ENCODE measurements around the gene SHH. TPM values are rescaled to one million over a fixed set of nuclear protein-coding genes. Genes with fewer than 3 reads are reported as not detected.

SHH gene
- total RNA-seq, 3 donors from 2014 or later, result 2.4 to 9.6 (median 6.6) TPM

- intact Hi-C loops (cut with DNase I, micrococcal nuclease), result loop anchor here (10.0 kb wide), 2 partner anchors 158 to 168 kb away; no protein-coding TSS in a partner anchor
- Histone ChIP-seq H3K4me1 (ENCODE audit: low read depth) (peaks cover 7% of the 10 kb centered on the region), H3K4me3 (no peak overlapping the region), H3K36me3 (ENCODE audit: low read depth) (peaks cover 10% of the 10 kb centered on the region), H3K9me3 (no peaks in the 10 kb centered on the region)
- no peak for ATAC-seq
- DNase-seq, result no peak
- TF ChIP-seq CTCF (IDR thresholded peaks at IDR 0.05), result no peak
Observed at GRCh38 chr7:155762655-155763054, 49.6 kb downstream of the SHH start.

- Histone ChIP-seq H3K36me3 (ENCODE audit: low read depth) (peaks cover 10% of the 10 kb centered on the region), H3K9me3 (no peaks in the 10 kb centered on the region), H3K4me1 (ENCODE audit: low read depth) (peaks cover 7% of the 10 kb centered on the region), H3K4me3 (no peak overlapping the region)
- no peak for ATAC-seq
- TF ChIP-seq CTCF (IDR thresholded peaks at IDR 0.05), result no peak
- no peak for DNase-seq
- intact Hi-C loops (cut with DNase I, micrococcal nuclease), result loop anchor here (10.0 kb wide), 2 partner anchors 157 to 167 kb away; no protein-coding TSS in a partner anchor
Observed at GRCh38 chr7:155762036-155762435, 50.2 kb downstream of the SHH start.

- no peak for DNase-seq
- peaks cover 10% of the 10 kb centered on the region for H3K36me3 ChIP-seq (ENCODE audit: low read depth)
- no peak for TF ChIP-seq CTCF (IDR thresholded peaks at IDR 0.05)
Observed at GRCh38 chr7:155761162-155761561, 51.1 kb downstream of the SHH start.

GRCh38 chr7:155759740-155760430 lies 52.4 kb downstream of the SHH start:
- no peak for TF ChIP-seq CTCF (IDR thresholded peaks at IDR 0.05)
- intact Hi-C loops (cut with DNase I, micrococcal nuclease), result loop anchor here (10.0 kb wide), 2 partner anchors 155 to 165 kb away; no protein-coding TSS in a partner anchor
- H3K4me1 ChIP-seq (ENCODE audit: low read depth), result peaks cover 7% of the 10 kb centered on the region
- H3K4me3 ChIP-seq, result no peak overlapping the region
- H3K36me3 ChIP-seq (ENCODE audit: low read depth), result peaks cover 3% of the 10 kb centered on the region
- DNase-seq (peak in 1 of 3 donors; percentile 58), ATAC-seq (peak; percentile 92)
- H3K9me3 ChIP-seq, result no peaks in the 10 kb centered on the region

More at GRCh38 chr7:155761162-155761561, 51.1 kb downstream of the SHH start:
- peaks cover 7% of the 10 kb centered on the region for H3K4me1 ChIP-seq (ENCODE audit: low read depth)
- no peak for ATAC-seq
- no peak overlapping the region for H3K4me3 ChIP-seq
- H3K9me3 ChIP-seq, result no peaks in the 10 kb centered on the region
- intact Hi-C loops (cut with DNase I, micrococcal nuclease), result loop anchor here (10.0 kb wide), 2 partner anchors 156 to 166 kb away; no protein-coding TSS in a partner anchor

- no peak for TF ChIP-seq CTCF (IDR thresholded peaks at IDR 0.05)
- H3K9me3 ChIP-seq, result no peaks in the 10 kb centered on the region
- ATAC-seq, result no peak
- H3K36me3 ChIP-seq (ENCODE audit: low read depth), result no peaks in the 10 kb centered on the region
- intact Hi-C loops (cut with DNase I, micrococcal nuclease), result no loop called here
- peaks cover 13% of the 10 kb centered on the region for H3K4me1 ChIP-seq (ENCODE audit: low read depth)
- no peak for DNase-seq
- H3K4me3 ChIP-seq, result no peak overlapping the region
Observed at GRCh38 chr7:155758348-155758747, 53.9 kb downstream of the SHH start.

All from mucosa of descending colon (tissue), 3 donors.